Activated T-helper 1 cell treated with anti-CD3 and anti-CD28 coated beads, Interleukin-12 subunit alpha, Interleukin-12 subunit beta, Interleukin-2, Interleukin-4 antibody, amounts not matched to agents 30 ng/mL and 10 ng/mL and 1 ng/mL, durations not matched to agents 14 hours and 24 hours and 36 hours (primary cell): ENCODE results near the gene MTM1. TPM values are rescaled to one million over a fixed set of nuclear protein-coding genes. Genes with fewer than 3 reads are reported as not detected.

ENCODE experiments used
- total RNA-seq: library from RNA; stranded (reverse); gene quantifications from 2 replicates; pipeline ENCODE4 v1.2.3, GENCODE V29; 2022

Gene MTM1
- total RNA-seq, 1 donor from 2014 or later: 24.1 TPM

Other genes starting within 250 kb of the MTM1 start
- 15.0 and 19.2 TPM in 2 replicates for gene MAMLD1, start 205.3 kb upstream of the MTM1 start, total RNA-seq
- 31.8 and 40.0 TPM in 2 replicates for gene MTMR1, start 124.8 kb downstream of the MTM1 start, total RNA-seq